CD14-positive monocyte (primary cell): ENCODE data around the gene JAK2. TPM values are rescaled to one million over a fixed set of nuclear protein-coding genes. Genes with fewer than 3 reads are reported as not detected.

Experiments used
- DNase-seq, 3 donors: peaks; one replicate each; pipeline ENCODE4 v3.0.0-alpha.2; 2011 to 2022
- H2AFZ ChIP-seq: 2 replicates; pipeline ENCODE4 v1.6.0; 2012; ENCODE audit warnings: mild to moderate bottlenecking, low read depth, low read length, inconsistent platforms; ENCODE audit not compliant: insufficient read depth, poor library complexity, severe bottlenecking
- H3K27ac ChIP-seq, 2 donors: 1 replicate in 1 of 2; 2 replicates in 1 of 2; pipeline ENCODE4 v1.5.1; 2012 to 2013; ENCODE audit warnings: low read length in 2 of 2, control low read depth in 1 of 2, inconsistent platforms in 1 of 2, low read depth in 1 of 2, mild to moderate bottlenecking in 1 of 2
- H3K27me3 ChIP-seq, 2 donors: one replicate each; pipeline versions ENCODE4 v1.6.0 to v1.6.1; 2011 to 2013; ENCODE audit warnings: low read length in 2 of 2; ENCODE audit not compliant: control insufficient read depth in 2 of 2, insufficient read depth in 2 of 2
- H3K36me3 ChIP-seq, 2 donors: replicated peaks in 1 of 2; 1 replicate in 1 of 2; 2 replicates in 1 of 2; pipeline versions ENCODE4 v1.5.1 to v1.6.1; 2012 to 2013; ENCODE audit warnings: low read length in 2 of 2, control low read depth in 1 of 2, inconsistent platforms in 1 of 2, mild to moderate bottlenecking in 1 of 2; ENCODE audit not compliant: insufficient read depth in 2 of 2, control insufficient read depth in 1 of 2
- H3K4me1 ChIP-seq, 2 donors: 1 replicate in 1 of 2; 2 replicates in 1 of 2; pipeline versions ENCODE4 v1.5.1 to v1.6.1; 2012 to 2013; ENCODE audit warnings: low read length in 2 of 2, control low read depth in 1 of 2, inconsistent platforms in 1 of 2, mild to moderate bottlenecking in 1 of 2, moderate library complexity in 1 of 2; ENCODE audit not compliant: insufficient read depth in 2 of 2, control insufficient read depth in 1 of 2
- H3K4me2 ChIP-seq: replicated peaks from 2 replicates; pipeline ENCODE3; 2012; ENCODE audit warnings: low read length, moderate library complexity, mild to moderate bottlenecking; ENCODE audit not compliant: poor library complexity, severe bottlenecking; ENCODE audit errors: extremely low read depth
- H3K4me3 ChIP-seq, 3 experiments: fragments of 200-600 bp in 1 of 3; sonication (generic) in 1 of 3; replicated peaks in 1 of 3; 1 replicate in 2 of 3; 2 replicates in 1 of 3; pipeline ENCODE4 v1.5.1; 2011 to 2013; ENCODE audit warnings: low read length in 3 of 3, mild to moderate bottlenecking in 3 of 3, control low read depth in 2 of 3, low read depth in 2 of 3, inconsistent platforms in 1 of 3, moderate library complexity in 1 of 3
- H3K79me2 ChIP-seq: 2 replicates; pipeline ENCODE4 v1.6.0; 2012; ENCODE audit warnings: mild to moderate bottlenecking, control low read depth, inconsistent platforms, low read length, moderate library complexity; ENCODE audit not compliant: insufficient read depth
- H3K9ac ChIP-seq: 2 replicates; pipeline ENCODE4 v1.6.0; 2017; ENCODE audit warnings: low read length, mild to moderate bottlenecking; ENCODE audit not compliant: insufficient read depth, poor library complexity, severe bottlenecking
- H3K9me3 ChIP-seq, 2 donors: replicated peaks in 1 of 2; 1 replicate in 1 of 2; 2 replicates in 1 of 2; pipeline versions ENCODE4 v1.5.1 to v1.6.1; 2012 to 2013; ENCODE audit warnings: low read length in 2 of 2, control low read depth in 1 of 2; ENCODE audit not compliant: control insufficient read depth in 1 of 2, insufficient read depth in 1 of 2
- H4K20me1 ChIP-seq: 2 replicates; pipeline ENCODE4 v1.6.0; 2012; ENCODE audit warnings: mild to moderate bottlenecking, low read length, control low read depth, moderate library complexity; ENCODE audit not compliant: insufficient read depth
- H3K27ac Mint-ChIP-seq, 7 donors: one replicate each; pipeline ENCODE4 v1.8.0; 2020; ENCODE audit warnings: mild to moderate bottlenecking in 7 of 7, mixed read lengths in 7 of 7, moderate library complexity in 6 of 7, inconsistent platforms in 2 of 7
- H3K27me3 Mint-ChIP-seq, 3 donors: one replicate each; pipeline ENCODE4 v1.8.0; 2021 to 2022; ENCODE audit warnings: low read depth in 3 of 3, mild to moderate bottlenecking in 3 of 3, mixed read lengths in 3 of 3, moderate library complexity in 3 of 3, inconsistent platforms in 1 of 3
- H3K36me3 Mint-ChIP-seq, 2 donors: one replicate each; pipeline ENCODE4 v1.8.0; 2020; ENCODE audit warnings: mixed read lengths in 2 of 2, inconsistent platforms in 1 of 2, mild to moderate bottlenecking in 1 of 2
- H3K4me1 Mint-ChIP-seq: one replicate; pipeline ENCODE4 v1.8.0; 2020; ENCODE audit warnings: mild to moderate bottlenecking, mixed read lengths
- H3K4me3 Mint-ChIP-seq, 2 donors: one replicate each; pipeline ENCODE4 v1.8.0; 2020; ENCODE audit warnings: mild to moderate bottlenecking in 2 of 2, mixed read lengths in 2 of 2, moderate library complexity in 1 of 2
- H3K9me3 Mint-ChIP-seq, 7 donors: one replicate each; pipeline ENCODE4 v1.8.0; 2020 to 2022; ENCODE audit warnings: mixed read lengths in 7 of 7, mild to moderate bottlenecking in 6 of 7, moderate library complexity in 6 of 7, inconsistent platforms in 2 of 7
- WGBS: methylation state at CpG from one replicate; pipeline ENCODE4 v1.1.5; 2013; ENCODE audit warnings: missing lambda C conversion rate; ENCODE audit not compliant: insufficient coverage; 5-methylcytosine and 5-hydroxymethylcytosine counted together
- intact Hi-C, 2 donors: fragments of 100-400 bp; cut with micrococcal nuclease; formaldehyde crosslinking; loops; one replicate each; pipeline versions ENCODE4 v1.15.0 to v1.15.1; 2023
- polyA plus RNA-seq, 3 donors: library from polyadenylated mRNA; depleted of rRNA in 1 of 3; unstranded in 2 of 3; stranded (reverse) in 1 of 3; fragments of 300-500 nt in 2 of 3; fragments of >200 nt in 1 of 3; fragmentation: Illumina TruSeq in 2 of 3; gene quantifications; 1 replicate in 2 of 3; 2 replicates in 1 of 3; pipeline ENCODE4 v1.2.3, GENCODE V29; 2012 to 2021
- TF ChIP-seq, protein P1 (sequence below): fragments of 200-600 bp; IDR thresholded peaks from one replicate; pipeline ENCODE4 v1.8.0; 2022; ENCODE audit warnings: antibody characterized with exemption, mild to moderate bottlenecking

JAK2 gene
- polyA plus RNA-seq, 3 donors: 23.5 to 34.7 (median 33.0) TPM

GRCh38 chr9:4970970-4971641 is 14.0 kb upstream of the JAK2 start:
- Mint-ChIP-seq H3K9me3 (no peaks in the 10 kb centered on the region), H3K4me3 (no peak overlapping the region), H3K27me3 (peaks cover 0 to 3% (median 0%) of the 10 kb centered on the region in 3 donors), H3K27ac (no peak overlapping the region), H3K4me1 (no peaks in the 10 kb centered on the region), H3K36me3 (no peaks in the 10 kb centered on the region)
- peaks cover 8 to 10% of the 10 kb centered on the region in 2 donors for H3K4me1 ChIP-seq
- intact Hi-C loops: no loop called here
- H3K4me3 ChIP-seq: no peak overlapping the region
- TF ChIP-seq, protein P1, sequence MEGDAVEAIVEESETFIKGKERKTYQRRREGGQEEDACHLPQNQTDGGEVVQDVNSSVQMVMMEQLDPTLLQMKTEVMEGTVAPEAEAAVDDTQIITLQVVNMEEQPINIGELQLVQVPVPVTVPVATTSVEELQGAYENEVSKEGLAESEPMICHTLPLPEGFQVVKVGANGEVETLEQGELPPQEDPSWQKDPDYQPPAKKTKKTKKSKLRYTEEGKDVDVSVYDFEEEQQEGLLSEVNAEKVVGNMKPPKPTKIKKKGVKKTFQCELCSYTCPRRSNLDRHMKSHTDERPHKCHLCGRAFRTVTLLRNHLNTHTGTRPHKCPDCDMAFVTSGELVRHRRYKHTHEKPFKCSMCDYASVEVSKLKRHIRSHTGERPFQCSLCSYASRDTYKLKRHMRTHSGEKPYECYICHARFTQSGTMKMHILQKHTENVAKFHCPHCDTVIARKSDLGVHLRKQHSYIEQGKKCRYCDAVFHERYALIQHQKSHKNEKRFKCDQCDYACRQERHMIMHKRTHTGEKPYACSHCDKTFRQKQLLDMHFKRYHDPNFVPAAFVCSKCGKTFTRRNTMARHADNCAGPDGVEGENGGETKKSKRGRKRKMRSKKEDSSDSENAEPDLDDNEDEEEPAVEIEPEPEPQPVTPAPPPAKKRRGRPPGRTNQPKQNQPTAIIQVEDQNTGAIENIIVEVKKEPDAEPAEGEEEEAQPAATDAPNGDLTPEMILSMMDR: no peak
- no peak overlapping the region for H3K27ac ChIP-seq
- H3K27me3 ChIP-seq: no peaks in the 10 kb centered on the region
- H4K20me1 ChIP-seq: no peaks in the 10 kb centered on the region
- H3K79me2 ChIP-seq: no peaks in the 10 kb centered on the region
- H3K4me2 ChIP-seq: no peak overlapping the region
- WGBS: 80% methylated on average over 5 of the region's 8 CpGs
- H3K36me3 ChIP-seq: no peaks in the 10 kb centered on the region
- no peak overlapping the region for H3K9ac ChIP-seq
- DNase-seq: peak; percentile 36 to 45 (median 41)
- H3K9me3 ChIP-seq: no peaks in the 10 kb centered on the region
- H2AFZ ChIP-seq: no peak overlapping the region

DNA sequence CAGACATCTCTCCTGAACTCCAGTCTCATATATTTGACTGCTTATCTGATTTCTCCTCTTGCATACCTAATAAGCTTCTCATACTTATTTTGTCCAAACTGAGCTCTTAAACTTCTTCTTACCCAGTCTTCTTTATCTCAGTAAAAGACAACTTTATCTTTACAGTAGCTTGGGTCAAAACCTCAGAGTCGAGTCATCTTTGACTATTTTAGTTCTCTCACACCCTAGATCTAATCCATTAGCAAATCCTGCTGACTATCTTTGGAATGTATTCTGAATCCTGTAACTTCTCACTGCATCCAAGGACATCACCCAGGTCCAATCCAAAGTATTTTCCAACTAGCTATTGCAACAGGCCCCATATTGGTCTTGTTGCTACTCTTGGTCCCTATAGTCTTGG is 11.8 kb upstream of the JAK2 start:
- H3K9ac ChIP-seq: no peak overlapping the region
- no peaks in the 10 kb centered on the region for H3K36me3 Mint-ChIP-seq
- H3K9me3 Mint-ChIP-seq: no peaks in the 10 kb centered on the region
- no peak overlapping the region for H3K4me3 ChIP-seq
- H3K4me1 Mint-ChIP-seq: no peaks in the 10 kb centered on the region
- no peak overlapping the region for H3K27ac Mint-ChIP-seq
- no peak overlapping the region for H2AFZ ChIP-seq
- TF ChIP-seq, protein P1: no peak
- no peaks in the 10 kb centered on the region for H4K20me1 ChIP-seq
- H3K9me3 ChIP-seq: no peaks in the 10 kb centered on the region
- no peak for DNase-seq
- no peaks in the 10 kb centered on the region for H3K27me3 ChIP-seq
- no peaks in the 10 kb centered on the region for H3K79me2 ChIP-seq
- H3K4me3 Mint-ChIP-seq: no peak overlapping the region
- no peaks in the 10 kb centered on the region for H3K36me3 ChIP-seq
- intact Hi-C loops: no loop called here
- peaks cover 8 to 10% of the 10 kb centered on the region in 2 donors for H3K4me1 ChIP-seq
- 88% methylated on average over 1 of the region's 1 CpG for WGBS
- H3K27ac ChIP-seq: no peak overlapping the region
- no peak overlapping the region for H3K4me2 ChIP-seq
- peaks cover 0 to 3% (median 0%) of the 10 kb centered on the region in 3 donors for H3K27me3 Mint-ChIP-seq
